Common myeloid progenitor, CD34-positive (primary cell): ENCODE data around the gene MACC1.

Experiments used
- CTCF ChIA-PET: fragments of 350-600 bp; sonication (Branson Sonifier 250); formaldehyde crosslinking; loops from one replicate; lab custom pipeline; 2021; ENCODE audit warnings: antibody characterized with exemption; lab: Charles Lee
- POLR2A ChIA-PET: fragments of 350-600 bp; sonication (Branson Sonifier 250); formaldehyde crosslinking; loops from one replicate; lab custom pipeline; 2021; ENCODE audit warnings: antibody characterized with exemption; lab: Charles Lee
- DNase-seq, 3 donors: peaks; one replicate each; pipeline versions ENCODE4 v3.0.0 to v3.0.0-alpha.2; 2013
- H3K27ac ChIP-seq, 2 experiments: 1 replicate in 1 of 2; 2 replicates in 1 of 2; pipeline ENCODE4 v1.7.0; 2013; ENCODE audit warnings: inconsistent platforms in 2 of 2, low read length in 2 of 2, mild to moderate bottlenecking in 2 of 2, low read depth in 1 of 2, moderate library complexity in 1 of 2; ENCODE audit not compliant: severe bottlenecking in 2 of 2, insufficient read depth in 1 of 2, poor library complexity in 1 of 2
- H3K27me3 ChIP-seq, 5 experiments: replicated peaks in 2 of 5; 1 replicate in 3 of 5; 2 replicates in 2 of 5; pipeline versions ENCODE4 v1.6.1 to v1.7.0; 2013; ENCODE audit warnings: low read length in 4 of 5, mild to moderate bottlenecking in 2 of 5, moderate library complexity in 2 of 5, inconsistent platforms in 1 of 5; ENCODE audit not compliant: insufficient read depth in 5 of 5, control insufficient read depth in 4 of 5
- H3K36me3 ChIP-seq, 4 experiments: 1 replicate in 2 of 4; 2 replicates in 2 of 4; pipeline versions ENCODE4 v1.6.1 to v1.7.0; 2013; ENCODE audit warnings: low read length in 3 of 4, control low read depth in 1 of 4, mild to moderate bottlenecking in 1 of 4; ENCODE audit not compliant: control insufficient read depth in 4 of 4, insufficient read depth in 4 of 4
- H3K4me1 ChIP-seq, 4 experiments: 1 replicate in 3 of 4; 2 replicates in 1 of 4; pipeline versions ENCODE4 v1.6.1 to v1.7.1; 2013; ENCODE audit warnings: low read length in 3 of 4, mild to moderate bottlenecking in 3 of 4, control low read depth in 1 of 4, inconsistent platforms in 1 of 4, moderate library complexity in 1 of 4; ENCODE audit not compliant: control insufficient read depth in 4 of 4, insufficient read depth in 4 of 4; ENCODE audit errors: control extremely low read depth in 1 of 4
- H3K4me3 ChIP-seq, 7 experiments: 1 replicate in 4 of 7; 2 replicates in 3 of 7; pipeline versions ENCODE4 v1.5.1 to v1.7.0; 2013; ENCODE audit warnings: mild to moderate bottlenecking in 7 of 7, low read length in 6 of 7, moderate library complexity in 6 of 7, inconsistent platforms in 2 of 7, low read depth in 2 of 7, control low read depth in 1 of 7; ENCODE audit not compliant: insufficient read depth in 4 of 7, control insufficient read depth in 1 of 7; ENCODE audit errors: extremely low read depth in 1 of 7
- H3K9me3 ChIP-seq, 5 experiments: 1 replicate in 4 of 5; 2 replicates in 1 of 5; pipeline versions ENCODE4 v1.6.1 to v1.7.1; 2013; ENCODE audit warnings: low read length in 4 of 5, mild to moderate bottlenecking in 2 of 5, inconsistent platforms in 1 of 5, low read depth in 1 of 5, moderate library complexity in 1 of 5; ENCODE audit not compliant: control insufficient read depth in 4 of 5, insufficient read depth in 2 of 5; ENCODE audit errors: control extremely low read depth in 1 of 5
- WGBS: methylation state at CpG from one replicate; pipeline ENCODE4 v1.1.5; 2013; ENCODE audit not compliant: insufficient coverage; 5-methylcytosine and 5-hydroxymethylcytosine counted together

MACC1 gene

DNA sequence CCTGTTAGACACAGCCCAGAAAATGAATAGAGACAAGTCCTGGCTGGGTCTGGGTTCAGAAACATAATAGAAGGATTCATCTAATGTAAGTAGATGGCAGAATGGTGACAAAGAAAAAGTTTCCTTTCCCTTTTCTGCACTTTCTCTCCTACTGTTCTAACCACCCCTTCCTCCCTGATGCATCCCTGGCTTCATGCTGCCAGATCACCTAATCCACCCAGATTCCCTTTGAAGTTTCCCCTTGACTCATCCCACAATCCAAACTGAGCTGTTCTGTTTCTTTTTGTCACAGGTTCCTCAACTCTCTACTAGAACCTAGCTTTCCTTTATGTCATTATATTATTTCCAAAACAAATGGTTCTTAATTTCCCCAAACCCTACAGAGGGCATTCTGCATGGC is 1.1 kb upstream of the MACC1 start:
- Histone ChIP-seq H3K36me3 (peaks cover 0 to 2% (median 0%) of the 10 kb centered on the region in 4 experiments), H3K27ac (peak overlapping the region in 1 of 2 experiments; percentile 92), H3K9me3 (no peaks in the 10 kb centered on the region), H3K4me1 (peaks cover 41 to 83% (median 60%) of the 10 kb centered on the region in 4 experiments), H3K27me3 (no peaks in the 10 kb centered on the region), H3K4me3 (no peak overlapping the region)
- CTCF ChIA-PET, result interaction anchor here (0.8 to 4.7 kb wide), 6 partner anchors 16 to 235 kb away, joined by 3 to 34 read pairs (median 9); no protein-coding TSS in a partner anchor
- POLR2A ChIA-PET, result no interaction called here
- no peak for DNase-seq

DNA sequence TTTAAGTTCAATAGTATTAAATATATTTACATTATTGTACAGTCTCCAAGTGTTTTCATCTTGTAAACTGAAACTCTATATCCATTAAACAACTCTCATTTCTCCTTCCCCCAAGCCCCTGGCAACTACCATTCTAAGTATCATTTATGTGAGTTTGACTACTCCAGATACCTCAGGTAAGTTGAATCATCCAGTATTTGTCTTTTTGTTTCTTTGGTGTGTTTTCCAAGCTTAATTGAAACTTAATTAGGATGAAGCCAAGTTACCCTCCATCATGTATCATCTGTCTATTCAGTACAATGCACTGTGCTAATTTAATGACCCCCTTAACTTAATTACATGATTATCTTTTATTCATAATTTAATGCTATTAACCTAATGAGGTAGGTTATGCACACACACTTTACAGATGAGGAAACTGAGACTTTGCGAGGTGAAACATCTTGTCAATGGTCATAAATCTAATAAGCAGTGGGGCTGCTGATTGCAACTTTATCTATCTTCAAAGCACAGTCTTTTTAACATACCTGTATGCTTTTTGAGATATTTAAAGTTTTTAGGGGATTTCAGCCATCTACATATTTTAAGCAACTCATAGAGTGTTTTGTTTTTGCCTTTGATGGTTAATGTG is 663 bp downstream of the MACC1 start:
- Histone ChIP-seq H3K4me3 (peak overlapping the region in 5 of 7 experiments; percentile 23 to 77 (median 68)), H3K27me3 (no peaks in the 10 kb centered on the region), H3K36me3 (peaks cover 0 to 4% (median 0%) of the 10 kb centered on the region in 4 experiments), H3K4me1 (peaks cover 37 to 70% (median 53%) of the 10 kb centered on the region in 4 experiments), H3K9me3 (no peaks in the 10 kb centered on the region), H3K27ac (peak overlapping the region; percentile 26 to 78)
- ChIA-PET CTCF (interaction anchor here (0.8 to 4.7 kb wide), 5 partner anchors 13 to 113 kb away, joined by 3 to 34 read pairs (median 3); no protein-coding TSS in a partner anchor), POLR2A (no interaction called here)
- no peak for DNase-seq
- 17% methylated on average over 1 of the region's 1 CpG for WGBS

DNA sequence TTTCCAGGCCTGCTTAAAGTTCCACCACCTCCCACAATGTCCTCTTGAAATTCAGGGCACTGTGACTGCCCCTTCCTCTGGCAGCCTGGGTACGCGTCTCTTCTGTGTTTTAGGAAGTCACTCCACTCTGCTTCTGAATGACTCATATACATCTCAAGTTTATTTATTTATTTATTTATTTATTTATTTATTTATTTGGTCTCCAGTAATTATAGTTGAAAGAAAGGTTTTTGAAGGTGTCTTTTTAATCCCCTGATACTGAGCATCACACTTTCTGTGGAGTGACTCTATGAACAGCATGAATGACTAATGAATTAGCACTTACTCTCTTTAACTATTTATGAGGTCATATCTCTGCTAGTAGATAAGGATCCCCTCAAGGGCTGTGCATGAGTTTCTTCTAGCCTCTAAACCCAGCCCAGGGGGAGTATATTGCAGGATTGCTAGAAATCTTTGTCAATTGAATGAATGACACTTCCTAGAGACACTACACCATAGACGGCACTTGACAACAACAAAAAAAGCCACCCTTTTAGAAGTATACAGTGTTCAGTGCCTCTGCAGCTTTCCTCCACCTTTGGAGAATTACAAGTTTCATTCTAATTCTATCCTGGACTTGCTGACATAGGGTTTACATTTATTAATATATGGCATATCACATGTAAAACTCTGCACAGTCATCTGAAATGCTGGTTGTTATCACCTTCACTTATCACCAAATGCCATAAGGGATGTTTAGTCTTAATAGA is 2.1 kb downstream of the MACC1 start:
- CTCF ChIA-PET, result interaction anchor here (0.8 to 1.3 kb wide), 3 partner anchors 20 to 111 kb away, joined by 3 read pairs; no protein-coding TSS in a partner anchor

GRCh38 chr7:20214132-20214531 is 3.1 kb downstream of the MACC1 start:
- Histone ChIP-seq H3K27me3 (no peaks in the 10 kb centered on the region), H3K36me3 (peaks cover 0 to 15% (median 5%) of the 10 kb centered on the region in 4 experiments), H3K9me3 (peaks cover 0 to 11% (median 4%) of the 10 kb centered on the region in 5 experiments), H3K4me1 (peaks cover 19 to 49% (median 30%) of the 10 kb centered on the region in 4 experiments), H3K4me3 (peak overlapping the region in 1 of 7 experiments; percentile 18), H3K27ac (no peak overlapping the region)
- no peak for DNase-seq
- 100% methylated on average over 2 of the region's 2 CpGs for WGBS
- POLR2A ChIA-PET, result no interaction called here
- CTCF ChIA-PET, result interaction anchor here (0.6 to 1.6 kb wide), 2 partner anchors 17 to 138 kb away, joined by 3 to 4 read pairs; no protein-coding TSS in a partner anchor

More for the DNA sequence above, 2.1 kb downstream of the MACC1 start:
- POLR2A ChIA-PET, result no interaction called here
- WGBS, result no CpG with 5 or more reads among the region's 3 CpGs
- peaks cover 0 to 3% (median 0%) of the 10 kb centered on the region in 5 experiments for H3K9me3 ChIP-seq
- H3K27me3 ChIP-seq, result no peaks in the 10 kb centered on the region
- peak in 2 of 3 donors; percentile 70 to 84 for DNase-seq
- peak overlapping the region; percentile 35 to 78 for H3K27ac ChIP-seq
- peaks cover 23 to 56% (median 39%) of the 10 kb centered on the region in 4 experiments for H3K4me1 ChIP-seq
- peak overlapping the region in 5 of 7 experiments; percentile 21 to 76 (median 48) for H3K4me3 ChIP-seq
- peaks cover 0 to 7% (median 2%) of the 10 kb centered on the region in 4 experiments for H3K36me3 ChIP-seq

GRCh38 chr7:20213378-20213777 is 3.8 kb downstream of the MACC1 start:
- Histone ChIP-seq H3K36me3 (peaks cover 0 to 16% (median 5%) of the 10 kb centered on the region in 4 experiments), H3K9me3 (peaks cover 0 to 19% (median 10%) of the 10 kb centered on the region in 5 experiments), H3K4me1 (peaks cover 13 to 42% (median 25%) of the 10 kb centered on the region in 4 experiments), H3K27me3 (no peaks in the 10 kb centered on the region), H3K27ac (no peak overlapping the region), H3K4me3 (no peak overlapping the region)
- ChIA-PET POLR2A (no interaction called here), CTCF (interaction anchor here (0.6 to 1.6 kb wide), 5 partner anchors 10 to 139 kb away, joined by 3 to 6 read pairs (median 3); no protein-coding TSS in a partner anchor)
- no peak for DNase-seq
- no CpG with 5 or more reads among the region's 1 CpG for WGBS

- WGBS, result 67% methylated on average over 1 of the region's 3 CpGs
- CTCF ChIA-PET, result no interaction called here
Observed at GRCh38 chr7:20211376-20211775, 5.8 kb downstream of the MACC1 start.

More at GRCh38 chr7:20211376-20211775, 5.8 kb downstream of the MACC1 start:
- Histone ChIP-seq H3K36me3 (peaks cover 0 to 19% (median 5%) of the 10 kb centered on the region in 4 experiments), H3K9me3 (peaks cover 0 to 22% (median 10%) of the 10 kb centered on the region in 5 experiments), H3K4me3 (no peak overlapping the region), H3K27ac (no peak overlapping the region), H3K4me1 (peaks cover 2 to 24% (median 10%) of the 10 kb centered on the region in 4 experiments), H3K27me3 (no peaks in the 10 kb centered on the region)
- POLR2A ChIA-PET, result no interaction called here
- peak in 1 of 3 donors; percentile 50 for DNase-seq
